Measurements from ENCODE around the gene LY9.
"Not testable (repeated sequence)": the region's sequence is repeated elsewhere in the genome, so short reads cannot be mapped to it uniquely, and the experiment has no call there.

Gene LY9

DNA sequence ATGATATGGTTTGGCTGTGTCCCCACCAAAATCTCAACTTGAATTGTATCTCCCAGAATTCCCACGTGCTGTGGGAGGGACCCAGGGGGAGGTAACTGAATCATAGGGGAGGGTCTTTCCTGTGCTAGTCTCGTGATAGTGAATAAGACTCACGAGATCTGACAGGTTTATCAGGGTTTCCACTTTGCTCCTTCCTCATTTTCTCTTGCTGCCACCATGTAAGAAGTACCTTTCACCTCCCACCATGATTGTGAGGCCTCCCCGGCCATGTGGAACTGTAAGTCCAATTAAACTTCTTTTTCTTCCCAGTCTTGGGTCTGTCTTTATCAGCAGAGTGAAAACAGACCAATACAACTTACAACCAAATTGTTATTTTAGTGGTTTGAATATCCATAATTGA, 71.7 kb downstream of the LY9 start:
- not testable (repeated sequence) for DNase-seq

GRCh38 chr1:160868141-160868540, 72.2 kb downstream of the LY9 start:
- no peak for DNase-seq

DNA sequence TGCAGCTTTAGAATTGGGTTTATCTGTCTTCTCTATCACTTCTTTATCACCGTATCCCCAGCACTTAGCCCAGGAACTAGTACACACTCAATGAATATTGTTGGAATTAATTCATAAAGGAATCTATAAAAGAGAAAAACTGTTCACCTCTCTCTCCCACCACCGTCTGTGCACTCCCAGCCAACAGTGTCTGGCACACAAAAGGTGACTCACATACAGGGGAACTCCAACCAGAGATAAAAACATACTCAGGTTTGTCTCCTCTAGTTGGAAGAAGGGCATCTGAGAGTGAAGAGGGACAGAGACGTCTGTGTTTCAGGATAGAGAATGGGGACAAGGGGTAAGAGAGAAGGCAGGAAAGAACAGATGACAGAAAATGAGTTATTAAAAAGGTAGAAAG, 79.0 kb downstream of the LY9 start:
- no peak for DNase-seq

DNA sequence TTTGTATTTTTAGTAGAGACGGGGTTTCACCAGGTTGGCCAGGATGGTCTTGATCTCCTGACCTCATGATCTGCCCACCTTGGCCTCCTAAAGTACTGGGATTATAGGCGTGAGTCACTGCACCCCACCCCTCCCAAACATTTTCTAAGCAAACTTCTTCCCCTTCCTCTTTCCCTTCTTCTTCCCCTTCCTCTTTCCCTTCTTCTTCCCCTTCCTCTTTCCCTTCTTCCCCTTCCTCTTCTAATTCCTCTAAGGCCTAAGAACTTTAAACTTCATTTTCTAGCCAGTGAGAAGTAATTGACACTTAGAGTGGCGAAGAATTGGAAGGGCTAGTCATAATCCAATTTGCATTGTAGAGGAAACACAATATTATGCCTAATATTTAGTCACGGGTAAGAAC, 79.6 kb downstream of the LY9 start:
- DNase-seq, result not testable (repeated sequence)

- DNase-seq, result no peak
Measured at GRCh38 chr1:160876311-160876710, 80.3 kb downstream of the LY9 start.

GRCh38 chr1:160877221-160877620, 81.2 kb downstream of the LY9 start:
- DNase-seq, result no peak
